Smooth muscle cell (in vitro differentiated cells): ENCODE results near the gene C1S. TPM values are rescaled to one million over a fixed set of nuclear protein-coding genes. Genes with fewer than 3 reads are reported as not detected.
"Not testable (repeated sequence)": the region's sequence is repeated elsewhere in the genome, so short reads cannot be mapped to it uniquely, and the experiment has no call there.

Source experiments
- DNase-seq: peaks from one replicate; lab custom pipeline; 2025; ENCODE audit not compliant: unreplicated experiment; lab: John Stamatoyannopoulos, UW
- H2AFZ ChIP-seq: fragments of 200-600 bp; sonication (generic); 2 replicates; pipeline ENCODE4 v1.6.0; 2016; ENCODE audit warnings: antibody characterized with exemption, low read depth, mild to moderate bottlenecking
- H3F3A ChIP-seq: fragments of 200-600 bp; sonication (generic); 2 replicates; pipeline ENCODE4 v1.6.0; 2017; ENCODE audit warnings: antibody characterized with exemption, low read depth
- H3K27ac ChIP-seq: fragments of 200-600 bp; sonication (generic); 2 replicates; pipeline ENCODE4 v1.5.1; 2016; ENCODE audit warnings: low read depth, mild to moderate bottlenecking
- H3K27me3 ChIP-seq: fragments of 200-600 bp; sonication (generic); 2 replicates; pipeline ENCODE4 v1.6.1; 2016; ENCODE audit warnings: low read depth, mild to moderate bottlenecking
- H3K36me3 ChIP-seq: fragments of 200-600 bp; sonication (generic); 2 replicates; pipeline ENCODE4 v1.5.1; 2016; ENCODE audit warnings: low read depth
- H3K4me1 ChIP-seq: fragments of 200-600 bp; sonication (generic); 2 replicates; pipeline ENCODE4 v1.5.1; 2016; ENCODE audit warnings: low read depth
- H3K4me2 ChIP-seq: fragments of 200-600 bp; sonication (generic); 2 replicates; pipeline ENCODE4 v1.6.0; 2016; ENCODE audit warnings: mild to moderate bottlenecking
- H3K4me3 ChIP-seq: fragments of 200-600 bp; sonication (generic); 2 replicates; pipeline ENCODE4 v1.5.1; 2016; ENCODE audit warnings: mild to moderate bottlenecking
- H3K79me2 ChIP-seq: fragments of 200-600 bp; sonication (generic); 2 replicates; pipeline ENCODE4 v1.6.0; 2016; ENCODE audit warnings: low read depth, mild to moderate bottlenecking
- H3K9ac ChIP-seq: fragments of 200-600 bp; sonication (generic); 2 replicates; pipeline ENCODE4 v1.6.0; 2016; ENCODE audit warnings: low read depth
- H3K9me3 ChIP-seq: fragments of 200-600 bp; sonication (generic); replicated peaks from 2 replicates; pipeline ENCODE4 v1.5.1; 2016; ENCODE audit warnings: low read depth
- H4K20me1 ChIP-seq: fragments of 200-600 bp; sonication (generic); 2 replicates; pipeline ENCODE4 v1.6.0; 2016; ENCODE audit warnings: low read depth
- WGBS: methylation state at CpG from one replicate; pipeline ENCODE4 v1.1.7; 2016; ENCODE audit warnings: low lambda C conversion rate; 5-methylcytosine and 5-hydroxymethylcytosine counted together
- polyA plus RNA-seq: library from polyadenylated mRNA; unstranded; fragments of >200 nt; fragmentation: Nextera tagmentation; extraction: Ambion mirVana; gene quantifications from 2 replicates; pipeline ENCODE4 v1.2.1, GENCODE V29; 2016
- total RNA-seq: library from RNA; depleted of rRNA; stranded (reverse); fragments of >200 nt; gene quantifications from 2 replicates; pipeline ENCODE4 v1.2.3, GENCODE V29; 2014
- TF ChIP-seq, protein P1 (sequence below): fragments of 200-600 bp; sonication (generic); IDR thresholded peaks from 2 replicates; pipeline ENCODE4 v1.5.1; 2017; ENCODE audit warnings: borderline replicate concordance, mild to moderate bottlenecking, antibody characterized with exemption; ENCODE audit not compliant: insufficient read depth, poor library complexity, severe bottlenecking

The C1S gene
- total and polyA plus RNA-seq, 2 experiments from 2014 or later = 38.5 to 69.2 TPM

- no peak overlapping the region for H3K4me2 ChIP-seq
- H3K4me1 ChIP-seq = no peaks in the 10 kb centered on the region
- H3K79me2 ChIP-seq = peaks cover 6% of the 10 kb centered on the region
- no peaks in the 10 kb centered on the region for H3K36me3 ChIP-seq
- no peaks in the 10 kb centered on the region for H3K27me3 ChIP-seq
- 95% methylated on average over 10 of the region's 10 CpGs for WGBS
- no peaks in the 10 kb centered on the region for H3K9me3 ChIP-seq
- DNase-seq = no peak
- peaks cover 9% of the 10 kb centered on the region for H4K20me1 ChIP-seq
- no peak overlapping the region for H3K9ac ChIP-seq
- TF ChIP-seq, protein P1, sequence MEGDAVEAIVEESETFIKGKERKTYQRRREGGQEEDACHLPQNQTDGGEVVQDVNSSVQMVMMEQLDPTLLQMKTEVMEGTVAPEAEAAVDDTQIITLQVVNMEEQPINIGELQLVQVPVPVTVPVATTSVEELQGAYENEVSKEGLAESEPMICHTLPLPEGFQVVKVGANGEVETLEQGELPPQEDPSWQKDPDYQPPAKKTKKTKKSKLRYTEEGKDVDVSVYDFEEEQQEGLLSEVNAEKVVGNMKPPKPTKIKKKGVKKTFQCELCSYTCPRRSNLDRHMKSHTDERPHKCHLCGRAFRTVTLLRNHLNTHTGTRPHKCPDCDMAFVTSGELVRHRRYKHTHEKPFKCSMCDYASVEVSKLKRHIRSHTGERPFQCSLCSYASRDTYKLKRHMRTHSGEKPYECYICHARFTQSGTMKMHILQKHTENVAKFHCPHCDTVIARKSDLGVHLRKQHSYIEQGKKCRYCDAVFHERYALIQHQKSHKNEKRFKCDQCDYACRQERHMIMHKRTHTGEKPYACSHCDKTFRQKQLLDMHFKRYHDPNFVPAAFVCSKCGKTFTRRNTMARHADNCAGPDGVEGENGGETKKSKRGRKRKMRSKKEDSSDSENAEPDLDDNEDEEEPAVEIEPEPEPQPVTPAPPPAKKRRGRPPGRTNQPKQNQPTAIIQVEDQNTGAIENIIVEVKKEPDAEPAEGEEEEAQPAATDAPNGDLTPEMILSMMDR = no peak
- H2AFZ ChIP-seq = no peak overlapping the region
- H3K4me3 ChIP-seq = no peak overlapping the region
- no peak overlapping the region for H3K27ac ChIP-seq
- no peaks in the 10 kb centered on the region for H3F3A ChIP-seq
These were observed 41.2 kb downstream of the C1S start for GRCh38 chr12:7101694-7102131.

- peaks cover 9% of the 10 kb centered on the region for H4K20me1 ChIP-seq
- no peaks in the 10 kb centered on the region for H3F3A ChIP-seq
- WGBS = 93% methylated on average over 3 of the region's 3 CpGs
- no peak overlapping the region for H3K4me3 ChIP-seq
- H2AFZ ChIP-seq = no peak overlapping the region
- peaks cover 14% of the 10 kb centered on the region for H3K79me2 ChIP-seq
- H3K4me1 ChIP-seq = no peaks in the 10 kb centered on the region
- H3K36me3 ChIP-seq = no peaks in the 10 kb centered on the region
- H3K9ac ChIP-seq = no peak overlapping the region
- TF ChIP-seq, protein P1 = no peak
- H3K9me3 ChIP-seq = no peaks in the 10 kb centered on the region
- H3K27me3 ChIP-seq = no peaks in the 10 kb centered on the region
- DNase-seq = no peak
- H3K27ac ChIP-seq = no peak overlapping the region
- H3K4me2 ChIP-seq = no peak overlapping the region
These were observed 42.1 kb downstream of the C1S start for GRCh38 chr12:7102582-7102981.

GRCh38 chr12:7103837-7104584 is 43.5 kb downstream of the C1S start:
- H3K27ac ChIP-seq = no peak overlapping the region
- H3K4me3 ChIP-seq = no peak overlapping the region
- DNase-seq = no peak
- H3K4me1 ChIP-seq = no peaks in the 10 kb centered on the region
- H3K9ac ChIP-seq = no peak overlapping the region
- peaks cover 14% of the 10 kb centered on the region for H3K79me2 ChIP-seq
- WGBS = 97% methylated on average over 14 of the region's 14 CpGs
- TF ChIP-seq, protein P1 = no peak
- no peaks in the 10 kb centered on the region for H3F3A ChIP-seq
- no peaks in the 10 kb centered on the region for H3K27me3 ChIP-seq
- no peak overlapping the region for H3K4me2 ChIP-seq
- no peaks in the 10 kb centered on the region for H3K9me3 ChIP-seq
- H3K36me3 ChIP-seq = no peaks in the 10 kb centered on the region
- H4K20me1 ChIP-seq = peaks cover 9% of the 10 kb centered on the region
- no peak overlapping the region for H2AFZ ChIP-seq

GRCh38 chr12:7106082-7106481 is 45.6 kb downstream of the C1S start:
- no peak overlapping the region for H3K9ac ChIP-seq
- H3K9me3 ChIP-seq = no peaks in the 10 kb centered on the region

GRCh38 chr12:7107181-7107580 is 46.7 kb downstream of the C1S start:
- not testable (repeated sequence) for H3K27me3 ChIP-seq, H3K9me3 ChIP-seq, H3K4me2 ChIP-seq, DNase-seq, H3K9ac ChIP-seq, H2AFZ ChIP-seq, H4K20me1 ChIP-seq, H3K4me1 ChIP-seq, H3K27ac ChIP-seq, H3K36me3 ChIP-seq, H3F3A ChIP-seq
- Histone ChIP-seq H3K79me2 (peaks cover 14% of the 10 kb centered on the region), H3K4me3 (peak overlapping the region; percentile 83)
- 98% methylated on average over 5 of the region's 5 CpGs for WGBS

More at GRCh38 chr12:7106082-7106481, 45.6 kb downstream of the C1S start:
- Histone ChIP-seq H3K27me3 (no peaks in the 10 kb centered on the region), H3K36me3 (no peaks in the 10 kb centered on the region), H3K79me2 (peaks cover 14% of the 10 kb centered on the region), H3K4me3 (no peak overlapping the region), H3K27ac (no peak overlapping the region), H4K20me1 (peaks cover 9% of the 10 kb centered on the region), H3K4me1 (no peaks in the 10 kb centered on the region), H3F3A (no peaks in the 10 kb centered on the region), H3K4me2 (no peak overlapping the region), H2AFZ (no peak overlapping the region)
- TF ChIP-seq, protein P1 = no peak
- WGBS = 83% methylated on average over 1 of the region's 1 CpG
- no peak for DNase-seq
